RWPE2 (cell line): Measurements from ENCODE around the gene CHPF.

Experiments used
- ATAC-seq: fragments of 200-7000 bp; cut with Tn5 transposase; 3 replicates; pipeline ENCODE4 v1.9.1; 2021; ENCODE audit warnings: low read depth
- DNase-seq: peaks from one replicate; pipeline ENCODE4 v3.0.0-alpha.2; 2020; ENCODE audit warnings: low spot score
- H3K27ac ChIP-seq: fragments of 450-650 bp; 2 replicates; pipeline ENCODE4 v1.5.1; 2017; ENCODE audit warnings: mild to moderate bottlenecking; ENCODE audit not compliant: poor library complexity, severe bottlenecking
- H3K27me3 ChIP-seq: fragments of 250-450 bp; sonication (Bioruptor Pico); 2 replicates; pipeline ENCODE4 v1.5.1; 2021; ENCODE audit warnings: mild to moderate bottlenecking, moderate library complexity; ENCODE audit not compliant: insufficient read depth, poor library complexity, severe bottlenecking
- H3K36me3 ChIP-seq: fragments of 250-450 bp; sonication (Bioruptor Pico); 2 replicates; pipeline ENCODE4 v1.5.1; 2020; ENCODE audit warnings: low read depth, mild to moderate bottlenecking, moderate library complexity
- H3K4me1 ChIP-seq: fragments of 250-450 bp; sonication (Bioruptor Pico); 2 replicates; pipeline ENCODE4 v1.5.1; 2021; ENCODE audit warnings: mild to moderate bottlenecking, moderate library complexity; ENCODE audit not compliant: insufficient read depth, poor library complexity, severe bottlenecking
- H3K4me3 ChIP-seq: fragments of 250-450 bp; sonication (Bioruptor Pico); 2 replicates; pipeline ENCODE4 v1.5.1; 2021; ENCODE audit warnings: mild to moderate bottlenecking, moderate library complexity; ENCODE audit not compliant: severe bottlenecking
- H3K9me3 ChIP-seq: fragments of 250-450 bp; sonication (Bioruptor Pico); 2 replicates; pipeline ENCODE4 v1.5.1; 2021; ENCODE audit warnings: mild to moderate bottlenecking, moderate library complexity; ENCODE audit not compliant: severe bottlenecking
- TF ChIP-seq, protein P1 (sequence below): fragments of 450-650 bp; IDR thresholded peaks from one replicate; pipeline ENCODE4 v1.5.1; 2017; ENCODE audit warnings: mild to moderate bottlenecking, moderate library complexity; ENCODE audit not compliant: poor library complexity, severe bottlenecking

CHPF gene

GRCh38 chr2:219555956-219556355 lies 12.3 kb upstream of the CHPF start:
- TF ChIP-seq, protein P1, sequence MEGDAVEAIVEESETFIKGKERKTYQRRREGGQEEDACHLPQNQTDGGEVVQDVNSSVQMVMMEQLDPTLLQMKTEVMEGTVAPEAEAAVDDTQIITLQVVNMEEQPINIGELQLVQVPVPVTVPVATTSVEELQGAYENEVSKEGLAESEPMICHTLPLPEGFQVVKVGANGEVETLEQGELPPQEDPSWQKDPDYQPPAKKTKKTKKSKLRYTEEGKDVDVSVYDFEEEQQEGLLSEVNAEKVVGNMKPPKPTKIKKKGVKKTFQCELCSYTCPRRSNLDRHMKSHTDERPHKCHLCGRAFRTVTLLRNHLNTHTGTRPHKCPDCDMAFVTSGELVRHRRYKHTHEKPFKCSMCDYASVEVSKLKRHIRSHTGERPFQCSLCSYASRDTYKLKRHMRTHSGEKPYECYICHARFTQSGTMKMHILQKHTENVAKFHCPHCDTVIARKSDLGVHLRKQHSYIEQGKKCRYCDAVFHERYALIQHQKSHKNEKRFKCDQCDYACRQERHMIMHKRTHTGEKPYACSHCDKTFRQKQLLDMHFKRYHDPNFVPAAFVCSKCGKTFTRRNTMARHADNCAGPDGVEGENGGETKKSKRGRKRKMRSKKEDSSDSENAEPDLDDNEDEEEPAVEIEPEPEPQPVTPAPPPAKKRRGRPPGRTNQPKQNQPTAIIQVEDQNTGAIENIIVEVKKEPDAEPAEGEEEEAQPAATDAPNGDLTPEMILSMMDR: no peak
- Histone ChIP-seq H3K4me1 (no peaks in the 10 kb centered on the region), H3K27ac (no peak overlapping the region), H3K27me3 (no peaks in the 10 kb centered on the region), H3K36me3 (no peaks in the 10 kb centered on the region), H3K9me3 (no peaks in the 10 kb centered on the region), H3K4me3 (no peak overlapping the region)
- DNase-seq: no peak
- no peak for ATAC-seq

- no peaks in the 10 kb centered on the region for H3K9me3 ChIP-seq
- TF ChIP-seq, protein P1: no peak
- ATAC-seq (no peak), DNase-seq (no peak)
- no peak overlapping the region for H3K4me3 ChIP-seq
- H3K27ac ChIP-seq: no peak overlapping the region
- no peaks in the 10 kb centered on the region for H3K4me1 ChIP-seq
- no peaks in the 10 kb centered on the region for H3K36me3 ChIP-seq
- no peaks in the 10 kb centered on the region for H3K27me3 ChIP-seq
Observed at GRCh38 chr2:219554350-219554749, 10.7 kb upstream of the CHPF start.

DNA sequence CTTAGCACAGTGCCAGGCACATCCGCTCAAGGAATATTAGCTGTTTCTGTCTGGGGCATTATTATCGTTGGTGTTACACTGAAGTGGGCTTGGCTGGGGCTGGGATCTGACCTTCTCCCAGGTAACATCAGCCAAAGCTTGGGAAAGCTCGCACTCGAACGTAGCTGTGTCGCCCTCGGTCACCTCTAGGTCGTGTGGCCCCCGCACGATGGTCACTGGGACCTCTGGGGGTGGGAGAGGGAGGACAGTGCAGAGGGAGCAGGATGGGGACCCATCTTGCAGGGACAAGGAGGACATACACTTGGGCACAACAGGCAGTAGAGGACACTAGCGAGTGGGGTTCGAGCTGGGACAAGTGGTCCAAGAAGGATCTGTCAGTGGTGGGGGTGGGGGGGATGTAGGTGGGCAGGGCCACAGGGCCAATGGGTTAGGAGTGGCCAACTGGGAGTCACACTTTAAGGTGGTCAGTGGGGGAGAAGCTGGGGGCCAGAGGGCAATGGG lies 9.9 kb upstream of the CHPF start:
- TF ChIP-seq, protein P1: no peak
- ATAC-seq: no peak
- no peaks in the 10 kb centered on the region for H3K27me3 ChIP-seq
- H3K27ac ChIP-seq: no peak overlapping the region
- no peaks in the 10 kb centered on the region for H3K36me3 ChIP-seq
- H3K4me3 ChIP-seq: no peak overlapping the region
- no peaks in the 10 kb centered on the region for H3K4me1 ChIP-seq
- DNase-seq: no peak
- H3K9me3 ChIP-seq: no peaks in the 10 kb centered on the region

DNA sequence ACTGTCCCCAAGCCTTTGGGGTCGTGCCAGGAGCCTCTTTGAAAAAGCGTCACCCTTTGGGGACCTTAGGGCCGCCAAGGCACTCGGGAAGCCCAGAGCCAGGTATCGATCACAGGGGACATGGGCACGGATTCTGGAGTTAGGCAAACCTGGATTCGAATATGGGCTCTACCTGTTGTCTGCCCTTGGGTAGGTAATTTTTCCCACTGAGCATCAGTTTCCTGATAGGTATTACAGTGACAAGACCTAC lies 9.5 kb upstream of the CHPF start:
- peak overlapping the region; percentile 61 for H3K4me3 ChIP-seq
- TF ChIP-seq, protein P1: no peak
- no peak for ATAC-seq

DNA sequence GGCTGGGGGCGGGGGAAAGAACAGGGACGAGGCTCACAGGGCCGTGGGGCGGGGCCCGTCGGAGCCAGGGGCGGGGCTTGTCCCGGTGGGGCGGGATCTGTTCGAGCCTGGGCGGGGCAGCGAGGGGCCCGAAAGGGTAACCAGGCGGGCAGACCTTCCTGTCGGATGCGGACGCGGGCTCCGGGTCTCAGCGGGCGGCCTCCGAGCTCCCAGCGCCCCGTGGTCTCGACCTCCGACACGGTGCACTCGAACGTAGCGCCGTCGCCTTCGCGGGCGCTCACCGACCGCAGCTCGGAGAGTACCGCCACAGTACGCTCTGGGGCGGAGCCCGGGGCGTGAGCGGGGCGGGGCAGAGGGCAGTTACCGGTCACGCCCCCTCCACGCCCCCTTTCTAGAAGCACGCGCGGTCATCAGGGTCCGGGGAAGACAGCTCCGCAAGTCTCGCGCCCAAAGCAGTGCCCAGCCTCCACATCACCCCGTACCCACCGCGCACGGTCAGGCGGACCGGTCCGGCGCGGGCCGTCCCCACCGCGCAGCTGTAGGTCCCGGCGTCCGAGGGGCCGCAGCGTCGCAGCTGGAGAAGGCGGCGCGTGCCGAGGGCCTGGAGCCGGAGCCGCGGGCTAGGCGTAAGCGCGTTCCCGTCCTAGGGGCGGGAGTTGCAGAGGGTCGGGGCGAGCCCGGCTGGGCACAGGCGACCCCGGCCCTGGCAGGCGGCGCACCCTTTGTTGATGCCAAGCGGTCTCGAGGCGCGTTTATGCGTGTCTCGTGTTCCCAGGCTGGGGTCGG lies 9.0 kb upstream of the CHPF start:
- peak; percentile 83 for ATAC-seq
- Histone ChIP-seq H3K36me3 (no peaks in the 10 kb centered on the region), H3K4me1 (no peaks in the 10 kb centered on the region), H3K9me3 (no peaks in the 10 kb centered on the region), H3K27me3 (no peaks in the 10 kb centered on the region), H3K4me3 (peak overlapping the region; percentile 61), H3K27ac (peak overlapping the region; percentile 12)
- peak; percentile 87 for DNase-seq
- TF ChIP-seq, protein P1: no peak

More for the DNA sequence above, 9.5 kb upstream of the CHPF start:
- H3K36me3 ChIP-seq: no peaks in the 10 kb centered on the region
- no peak overlapping the region for H3K27ac ChIP-seq
- H3K4me1 ChIP-seq: no peaks in the 10 kb centered on the region
- H3K9me3 ChIP-seq: no peaks in the 10 kb centered on the region
- no peak for DNase-seq
- H3K27me3 ChIP-seq: no peaks in the 10 kb centered on the region
